CD4-positive, alpha-beta memory T cell (primary cell): Measurements from ENCODE around the gene ULBP2. TPM values are rescaled to one million over a fixed set of nuclear protein-coding genes. Genes with fewer than 3 reads are reported as not detected.
"Not testable (repeated sequence)": the region's sequence is repeated elsewhere in the genome, so short reads cannot be mapped to it uniquely, and the experiment has no call there.

Source experiments
- CTCF ChIA-PET: fragments of 350-600 bp; sonication (Branson Sonifier 250); formaldehyde crosslinking; loops from one replicate; lab custom pipeline; 2021; ENCODE audit warnings: inconsistent platforms; ENCODE audit not compliant: partially characterized antibody; lab: Charles Lee
- POLR2A ChIA-PET: fragments of 350-600 bp; sonication (Branson Sonifier 250); formaldehyde crosslinking; loops from one replicate; lab custom pipeline; 2021; ENCODE audit not compliant: partially characterized antibody; lab: Charles Lee
- DNase-seq, 5 donors: peaks; one replicate each; pipeline versions ENCODE4 v3.0.0 to v3.0.0-alpha.2; 2020 to 2022; ENCODE audit warnings: mixed read lengths in 1 of 5
- H3K27ac ChIP-seq: one replicate; pipeline ENCODE4 v1.7.0; 2013; ENCODE audit warnings: low read depth, low read length
- H3K27me3 ChIP-seq: 2 replicates; pipeline ENCODE4 v1.7.0; 2013; ENCODE audit warnings: mild to moderate bottlenecking, low read length, moderate library complexity; ENCODE audit not compliant: insufficient read depth
- H3K36me3 ChIP-seq: 2 replicates; pipeline ENCODE4 v1.7.0; 2013; ENCODE audit warnings: mild to moderate bottlenecking, low read length, moderate library complexity; ENCODE audit not compliant: insufficient read depth
- H3K4me1 ChIP-seq: 2 replicates; pipeline ENCODE4 v1.7.0; 2013; ENCODE audit warnings: mild to moderate bottlenecking, low read length, moderate library complexity; ENCODE audit not compliant: insufficient read depth
- H3K4me3 ChIP-seq, 2 donors: one replicate each; pipeline ENCODE4 v1.7.0; 2013; ENCODE audit warnings: low read length in 2 of 2, mild to moderate bottlenecking in 1 of 2
- H3K9me3 ChIP-seq, 2 donors: one replicate each; pipeline ENCODE4 v1.7.0; 2013; ENCODE audit warnings: low read length in 2 of 2, control low read depth in 1 of 2; ENCODE audit not compliant: control insufficient read depth in 1 of 2
- H3K27ac Mint-ChIP-seq, 7 donors: one replicate each; pipeline ENCODE4 v1.8.0; 2020 to 2021; ENCODE audit warnings: mixed read lengths in 7 of 7, mild to moderate bottlenecking in 6 of 7, inconsistent platforms in 3 of 7, moderate library complexity in 3 of 7
- H3K27me3 Mint-ChIP-seq, 2 donors: one replicate each; pipeline ENCODE4 v1.8.0; 2020 to 2021; ENCODE audit warnings: mixed read lengths in 2 of 2
- H3K36me3 Mint-ChIP-seq, 2 donors: one replicate each; pipeline ENCODE4 v1.8.0; 2020 to 2021; ENCODE audit warnings: mixed read lengths in 2 of 2, inconsistent platforms in 1 of 2, mild to moderate bottlenecking in 1 of 2
- H3K4me1 Mint-ChIP-seq, 4 donors: one replicate each; pipeline ENCODE4 v1.8.0; 2020 to 2021; ENCODE audit warnings: mixed read lengths in 4 of 4, mild to moderate bottlenecking in 1 of 4
- H3K4me3 Mint-ChIP-seq, 8 donors: one replicate each; pipeline ENCODE4 v1.8.0; 2020 to 2021; ENCODE audit warnings: mixed read lengths in 8 of 8, mild to moderate bottlenecking in 7 of 8, moderate library complexity in 6 of 8, inconsistent platforms in 3 of 8
- H3K9me3 Mint-ChIP-seq, 8 donors: one replicate each; pipeline ENCODE4 v1.8.0; 2020 to 2021; ENCODE audit warnings: mixed read lengths in 8 of 8, mild to moderate bottlenecking in 5 of 8, inconsistent platforms in 3 of 8, moderate library complexity in 1 of 8
- intact Hi-C: fragments of 100-400 bp; cut with micrococcal nuclease; formaldehyde crosslinking; loops from one replicate; pipeline ENCODE4 v1.15.1; 2023
- polyA plus RNA-seq, 2 donors: library from polyadenylated mRNA; unstranded; fragments of 300-500 nt; fragmentation: Illumina TruSeq; gene quantifications; one replicate each; pipeline ENCODE4 v1.2.3, GENCODE V29; 2021
- total RNA-seq, 2 experiments: library from RNA; stranded (reverse); gene quantifications; one replicate each; pipeline ENCODE4 v1.2.3, GENCODE V29; 2021

Gene ULBP2
- total and polyA plus RNA-seq, 4 experiments from 2014 or later = 0.28 to 1.1 TPM; not detected in 2

DNA sequence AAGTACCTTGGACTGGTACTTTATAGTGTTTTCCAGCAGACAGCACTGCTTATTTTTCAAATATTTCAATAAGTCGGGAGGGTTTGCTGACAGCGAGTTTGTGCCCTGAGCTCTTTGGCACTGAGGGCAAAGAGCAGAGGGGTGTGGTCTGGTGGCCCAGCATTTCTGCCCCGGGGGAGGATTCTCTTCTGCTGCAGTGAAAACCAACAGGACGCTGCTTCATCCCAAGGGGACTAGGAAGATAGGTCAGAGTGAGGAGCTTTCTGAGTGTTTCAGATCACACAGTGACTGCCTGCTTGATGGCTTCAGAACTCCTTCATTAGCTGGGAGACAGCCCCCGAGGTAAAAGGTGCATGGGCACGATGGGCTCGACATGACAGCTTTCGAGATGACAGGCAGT, 8.6 kb downstream of the ULBP2 start:
- no peak overlapping the region for H3K4me3 ChIP-seq
- no peaks in the 10 kb centered on the region for H3K9me3 ChIP-seq
- ChIA-PET POLR2A (no interaction called here), CTCF (interaction anchor here (1.5 kb wide), 1 partner anchor 10 kb away, joined by 5 read pairs; no protein-coding TSS in a partner anchor)
- Mint-ChIP-seq H3K27me3 (peaks cover 53 to 57% of the 10 kb centered on the region in 2 donors), H3K36me3 (no peaks in the 10 kb centered on the region), H3K27ac (no peak overlapping the region), H3K9me3 (peaks cover 0 to 2% (median 0%) of the 10 kb centered on the region in 8 donors), H3K4me1 (peaks cover 2 to 15% (median 7%) of the 10 kb centered on the region in 4 donors), H3K4me3 (no peak overlapping the region)
- H3K27me3 ChIP-seq = peaks cover 24% of the 10 kb centered on the region
- H3K4me1 ChIP-seq = peaks cover 8% of the 10 kb centered on the region
- H3K36me3 ChIP-seq = no peaks in the 10 kb centered on the region
- intact Hi-C loops = no loop called here
- DNase-seq = no peak
- H3K27ac ChIP-seq = no peak overlapping the region

DNA sequence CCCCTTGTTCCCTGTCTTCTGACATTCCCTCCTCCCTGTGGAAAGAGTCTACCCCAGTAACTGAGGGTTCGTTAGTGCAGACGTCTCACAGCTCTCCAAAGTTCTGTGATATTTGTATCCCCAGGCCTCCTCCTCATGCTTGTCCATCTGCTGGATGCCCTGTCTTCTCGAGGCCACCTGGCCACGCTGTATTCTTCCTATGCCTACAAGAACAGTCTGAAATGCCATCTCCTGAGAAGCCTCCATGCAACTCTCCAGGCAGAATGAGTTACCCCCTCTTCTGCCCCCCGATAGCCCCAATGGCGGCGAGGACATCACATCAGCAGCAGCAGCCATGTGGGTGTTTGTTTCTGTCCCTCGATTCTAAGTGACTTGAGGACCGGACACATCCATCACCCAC, 9.3 kb downstream of the ULBP2 start:
- Histone ChIP-seq H3K27me3 (peaks cover 30% of the 10 kb centered on the region), H3K36me3 (no peaks in the 10 kb centered on the region), H3K9me3 (no peaks in the 10 kb centered on the region), H3K27ac (no peak overlapping the region), H3K4me3 (no peak overlapping the region), H3K4me1 (peaks cover 8% of the 10 kb centered on the region)
- CTCF ChIA-PET = no interaction called here
- no peak for DNase-seq
- intact Hi-C loops = no loop called here
- peaks cover 59 to 63% of the 10 kb centered on the region in 2 donors for H3K27me3 Mint-ChIP-seq
- H3K27ac Mint-ChIP-seq = no peak overlapping the region
- H3K4me3 Mint-ChIP-seq = no peak overlapping the region
- H3K4me1 Mint-ChIP-seq = peaks cover 2 to 19% (median 7%) of the 10 kb centered on the region in 4 donors
- POLR2A ChIA-PET = no interaction called here
- no peaks in the 10 kb centered on the region for H3K36me3 Mint-ChIP-seq
- H3K9me3 Mint-ChIP-seq = peaks cover 0 to 4% (median 0%) of the 10 kb centered on the region in 8 donors

DNA sequence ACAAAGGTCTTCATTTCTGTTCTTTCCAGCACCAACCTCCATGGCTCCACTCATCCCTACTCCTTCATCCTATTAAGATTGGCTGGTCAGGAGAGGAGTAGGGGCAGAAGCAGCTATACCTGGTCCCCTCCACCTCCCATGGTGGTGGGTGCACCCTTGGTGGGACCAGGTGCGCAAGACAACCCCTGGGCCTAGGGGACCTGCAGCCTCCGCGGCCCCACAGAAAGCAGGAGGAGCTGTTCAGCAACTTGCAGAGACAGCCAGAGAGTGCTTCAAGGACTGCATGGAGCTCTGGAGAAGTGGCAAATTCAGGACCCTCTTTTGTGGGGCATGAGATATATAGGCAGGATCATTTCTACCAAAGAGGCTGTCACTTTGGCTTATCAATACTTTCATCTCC, 9.8 kb downstream of the ULBP2 start:
- intact Hi-C loops = no loop called here
- H3K27ac ChIP-seq = no peak overlapping the region
- H3K4me1 ChIP-seq = peaks cover 8% of the 10 kb centered on the region
- no peak overlapping the region for H3K4me3 ChIP-seq
- DNase-seq = no peak
- POLR2A ChIA-PET = no interaction called here
- peaks cover 0 to 5% (median 0%) of the 10 kb centered on the region in 8 donors for H3K9me3 Mint-ChIP-seq
- peaks cover 31% of the 10 kb centered on the region for H3K27me3 ChIP-seq
- H3K27me3 Mint-ChIP-seq = peaks cover 62 to 63% of the 10 kb centered on the region in 2 donors
- no peaks in the 10 kb centered on the region for H3K9me3 ChIP-seq
- peak overlapping the region in 1 of 7 donors; percentile 25 for H3K27ac Mint-ChIP-seq
- no peaks in the 10 kb centered on the region for H3K36me3 Mint-ChIP-seq
- H3K36me3 ChIP-seq = no peaks in the 10 kb centered on the region
- H3K4me1 Mint-ChIP-seq = peaks cover 2 to 19% (median 7%) of the 10 kb centered on the region in 4 donors
- CTCF ChIA-PET = no interaction called here
- no peak overlapping the region for H3K4me3 Mint-ChIP-seq

DNA sequence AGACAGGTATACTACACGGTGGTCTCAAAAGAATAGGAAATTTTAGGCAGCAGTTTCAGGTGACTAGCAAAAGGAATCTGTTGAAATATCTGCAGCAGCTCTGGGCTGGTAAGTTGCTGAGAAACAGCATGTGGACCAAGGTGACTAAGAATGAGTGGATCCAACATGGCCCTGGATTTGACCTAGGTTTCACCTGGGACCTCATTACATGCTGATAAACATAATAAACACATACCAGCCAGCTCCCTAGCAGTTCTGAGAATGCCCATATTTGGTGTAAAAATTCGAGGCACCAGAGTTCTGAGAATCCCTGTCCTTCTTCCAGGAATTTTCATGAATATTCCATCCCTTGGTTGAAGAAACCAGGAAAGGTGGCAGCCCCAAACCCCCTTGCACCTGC, 11.6 kb downstream of the ULBP2 start:
- peaks cover 2 to 19% (median 7%) of the 10 kb centered on the region in 4 donors for H3K4me1 Mint-ChIP-seq
- H3K27me3 ChIP-seq = peaks cover 31% of the 10 kb centered on the region
- H3K27ac Mint-ChIP-seq = not testable (repeated sequence)

DNA sequence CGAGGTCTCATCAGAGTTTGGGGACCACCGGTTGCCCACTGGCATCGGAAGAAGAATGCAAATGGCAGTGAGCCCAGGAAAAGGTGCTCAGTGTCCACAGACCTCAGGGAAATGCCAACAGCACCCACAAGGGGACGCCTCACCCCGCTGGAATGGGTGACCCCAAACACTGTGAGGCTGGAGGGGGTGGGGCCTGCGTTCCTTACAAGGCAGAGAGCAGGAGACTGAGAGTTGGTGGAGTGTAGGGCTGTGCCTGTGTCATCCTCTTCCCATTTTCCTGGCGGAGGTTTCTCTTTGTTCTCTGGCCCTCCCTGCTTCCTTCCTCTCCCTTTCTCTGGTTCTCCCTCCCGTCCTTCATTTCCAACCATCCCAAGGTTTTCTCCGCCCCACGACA, 12.1 kb downstream of the ULBP2 start:
- H3K9me3 ChIP-seq, POLR2A ChIA-PET, H3K36me3 Mint-ChIP-seq, CTCF ChIA-PET, intact Hi-C loops, DNase-seq, H3K4me3 ChIP-seq, H3K4me1 ChIP-seq, H3K36me3 ChIP-seq, H3K9me3 Mint-ChIP-seq, H3K27ac Mint-ChIP-seq, H3K27ac ChIP-seq: not testable (repeated sequence)
- peak overlapping the region in 1 of 8 donors; percentile 37 for H3K4me3 Mint-ChIP-seq
- peaks cover 63 to 64% of the 10 kb centered on the region in 2 donors for H3K27me3 Mint-ChIP-seq
- H3K4me1 Mint-ChIP-seq = peaks cover 2 to 19% (median 7%) of the 10 kb centered on the region in 4 donors
- peaks cover 33% of the 10 kb centered on the region for H3K27me3 ChIP-seq

More for the DNA sequence above, 11.6 kb downstream of the ULBP2 start:
- CTCF ChIA-PET = interaction anchor here (1.2 kb wide), 1 partner anchor 63 kb away, joined by 5 read pairs; no protein-coding TSS in a partner anchor
- H3K9me3 Mint-ChIP-seq, intact Hi-C loops, H3K36me3 Mint-ChIP-seq, H3K4me3 ChIP-seq, H3K27ac ChIP-seq, H3K4me1 ChIP-seq, H3K36me3 ChIP-seq, DNase-seq, H3K9me3 ChIP-seq, POLR2A ChIA-PET: not testable (repeated sequence)
- H3K4me3 Mint-ChIP-seq = peak overlapping the region in 2 of 8 donors; percentile 20 to 37
- peaks cover 60 to 62% of the 10 kb centered on the region in 2 donors for H3K27me3 Mint-ChIP-seq

DNA sequence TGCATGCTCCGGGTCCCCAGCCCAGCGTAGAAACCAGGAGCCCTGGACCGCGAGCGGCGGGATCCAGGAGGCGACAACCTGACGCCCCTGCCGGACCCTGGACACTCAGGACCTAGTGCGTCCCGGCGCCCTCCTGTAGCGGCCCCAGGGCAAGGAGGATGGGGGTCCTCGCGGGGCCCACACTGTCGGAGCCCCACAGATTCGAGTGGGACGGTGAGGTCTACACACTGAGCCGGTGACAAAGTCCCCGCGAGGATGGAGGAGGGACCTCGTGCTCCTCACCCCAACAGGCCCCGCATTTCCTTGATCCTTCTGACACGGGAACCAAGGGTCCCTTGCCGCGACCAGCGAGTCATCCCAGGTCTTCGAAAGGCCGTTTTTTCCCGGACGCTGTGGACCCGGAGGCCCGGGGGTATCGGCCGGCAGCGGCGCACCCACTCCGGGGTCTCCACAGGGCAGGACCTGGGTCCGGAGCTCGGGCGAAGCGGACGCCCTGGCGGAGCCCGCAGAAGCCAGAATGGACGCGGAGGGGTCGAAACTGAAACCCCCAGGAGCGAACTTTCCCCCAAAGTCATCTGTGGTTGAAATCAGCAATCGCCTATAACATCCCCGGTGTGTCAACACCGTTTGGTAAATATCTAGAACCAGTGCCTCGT, 12.6 kb downstream of the ULBP2 start:
- POLR2A ChIA-PET, H3K9me3 Mint-ChIP-seq, H3K27ac Mint-ChIP-seq, DNase-seq, H3K9me3 ChIP-seq, CTCF ChIA-PET, intact Hi-C loops, H3K27ac ChIP-seq, H3K4me1 ChIP-seq, H3K4me3 Mint-ChIP-seq, H3K36me3 ChIP-seq, H3K36me3 Mint-ChIP-seq, H3K4me3 ChIP-seq: not testable (repeated sequence)
- Mint-ChIP-seq H3K4me1 (peaks cover 2 to 19% (median 7%) of the 10 kb centered on the region in 4 donors), H3K27me3 (peaks cover 66 to 68% of the 10 kb centered on the region in 2 donors)
- peaks cover 38% of the 10 kb centered on the region for H3K27me3 ChIP-seq

DNA sequence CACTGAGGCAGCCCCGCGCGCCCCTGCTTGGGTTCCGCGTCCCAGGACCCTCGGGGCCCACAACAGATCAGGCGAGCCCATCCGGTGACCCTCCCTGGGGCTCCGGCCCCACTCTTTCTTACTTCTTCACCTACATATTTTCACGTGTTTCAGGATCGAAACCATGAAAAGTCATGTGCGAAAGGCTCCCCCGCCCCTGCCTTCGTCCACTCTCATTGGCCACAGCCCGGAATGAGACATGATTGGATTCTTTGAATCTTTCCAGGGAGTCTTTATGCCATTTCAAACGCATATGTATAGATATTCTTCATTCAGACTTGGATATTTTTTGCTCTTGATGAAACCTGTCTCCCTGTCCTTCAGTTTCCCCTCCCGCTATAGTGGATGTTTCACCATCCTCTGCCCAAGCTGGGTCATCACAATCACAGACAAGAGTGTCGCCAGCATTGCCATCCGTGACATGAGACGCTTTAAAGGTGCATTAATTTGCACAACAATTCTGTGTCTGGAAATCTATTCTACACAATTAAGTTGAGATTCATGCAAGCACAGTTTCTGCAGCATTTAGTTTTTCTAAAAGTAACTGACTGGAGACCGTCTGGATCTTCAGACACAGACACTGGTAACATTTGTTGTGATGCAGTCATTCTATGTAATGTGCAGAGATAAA, 13.3 kb downstream of the ULBP2 start:
- H3K27ac Mint-ChIP-seq, H3K9me3 Mint-ChIP-seq, H3K27ac ChIP-seq, intact Hi-C loops, CTCF ChIA-PET, H3K4me3 ChIP-seq, H3K36me3 Mint-ChIP-seq, H3K4me1 ChIP-seq, H3K36me3 ChIP-seq, H3K9me3 ChIP-seq, POLR2A ChIA-PET, DNase-seq: not testable (repeated sequence)
- Mint-ChIP-seq H3K4me3 (peak overlapping the region in 6 of 8 donors; percentile 19 to 85 (median 50)), H3K27me3 (peaks cover 64 to 68% of the 10 kb centered on the region in 2 donors), H3K4me1 (peaks cover 2 to 19% (median 7%) of the 10 kb centered on the region in 4 donors)
- peaks cover 38% of the 10 kb centered on the region for H3K27me3 ChIP-seq
